HEK293T (cell line): ENCODE measurements around the gene UMODL1.
"Not testable (repeated sequence)": the region's sequence is repeated elsewhere in the genome, so short reads cannot be mapped to it uniquely, and the experiment has no call there.

Source experiments
- CTCF ChIA-PET: fragments of 350-600 bp; formaldehyde crosslinking; extraction: SDS; loops from one replicate; lab custom pipeline; 2021; ENCODE audit warnings: antibody characterized with exemption, inconsistent platforms; lab: Yijun Ruan, JAX
- POLR2A ChIA-PET: fragments of 350-600 bp; formaldehyde crosslinking; extraction: SDS; loops from one replicate; lab custom pipeline; 2020; ENCODE audit warnings: antibody characterized with exemption, inconsistent platforms; lab: Yijun Ruan, JAX
- DNase-seq: peaks from one replicate; pipeline ENCODE4 v3.0.0; 2012; ENCODE audit warnings: mixed read lengths; ENCODE audit errors: extremely low spot score
- ARNT ChIP-seq: fragments of 450-650 bp; IDR thresholded peaks from 2 replicates; pipeline ENCODE4 v1.6.1; 2017; ENCODE audit warnings: mild to moderate bottlenecking
- BHLHE40 ChIP-seq: fragments of 450-650 bp; IDR thresholded peaks from 2 replicates; pipeline ENCODE4 v1.6.1; 2016; ENCODE audit warnings: mild to moderate bottlenecking, moderate library complexity, borderline replicate concordance
- CTBP1 ChIP-seq: fragments of 450-650 bp; IDR thresholded peaks from 2 replicates; pipeline ENCODE4 v1.6.1; 2016; ENCODE audit warnings: borderline replicate concordance
- ELF4 ChIP-seq: fragments of 450-650 bp; IDR thresholded peaks from 2 replicates; pipeline ENCODE4 v1.6.1; 2017; ENCODE audit warnings: antibody characterized with exemption
- FOXA1 ChIP-seq: fragments of 450-650 bp; IDR thresholded peaks from 2 replicates; pipeline ENCODE4 v1.6.1; 2016; ENCODE audit warnings: mild to moderate bottlenecking
- FOXK2 ChIP-seq: fragments of 450-650 bp; IDR thresholded peaks from 2 replicates; pipeline ENCODE4 v1.6.1; 2016; ENCODE audit warnings: mild to moderate bottlenecking
- FOXM1 ChIP-seq: fragments of 450-650 bp; IDR thresholded peaks from 2 replicates; pipeline ENCODE4 v1.6.1; 2017; ENCODE audit warnings: mild to moderate bottlenecking, borderline replicate concordance
- HDGF ChIP-seq: fragments of 450-650 bp; IDR thresholded peaks from 2 replicates; pipeline ENCODE4 v1.6.1; 2017; ENCODE audit warnings: antibody characterized with exemption, borderline replicate concordance
- L3MBTL2 ChIP-seq: fragments of 450-650 bp; conservative IDR thresholded peaks from 2 replicates; pipeline ENCODE4 v1.6.1; 2016; ENCODE audit warnings: mild to moderate bottlenecking
- LEF1 ChIP-seq: fragments of 450-650 bp; IDR thresholded peaks from 2 replicates; pipeline ENCODE4 v1.6.1; 2017; ENCODE audit warnings: mild to moderate bottlenecking, borderline replicate concordance
- NFRKB ChIP-seq: fragments of 450-650 bp; IDR thresholded peaks from 2 replicates; pipeline ENCODE4 v1.6.1; 2016; ENCODE audit warnings: mild to moderate bottlenecking, moderate library complexity
- PKNOX1 ChIP-seq: fragments of 450-650 bp; IDR thresholded peaks from 2 replicates; pipeline ENCODE4 v1.6.1; 2016
- SP1 ChIP-seq: fragments of 450-650 bp; IDR thresholded peaks from 2 replicates; pipeline ENCODE4 v1.6.1; 2017
- SUZ12 ChIP-seq: fragments of 450-650 bp; IDR thresholded peaks from 2 replicates; pipeline ENCODE4 v1.6.1; 2016; ENCODE audit warnings: mild to moderate bottlenecking
- TARDBP ChIP-seq: fragments of 450-650 bp; IDR thresholded peaks from 2 replicates; pipeline ENCODE4 v1.6.1; 2016
- ZNF384 ChIP-seq: fragments of 450-650 bp; IDR thresholded peaks from 2 replicates; pipeline ENCODE4 v1.6.1; 2016

Gene UMODL1

GRCh38 chr21:42111470-42111743 is 40.3 kb downstream of the UMODL1 start:
- ChIA-PET POLR2A (no interaction called here), CTCF (interaction anchor here (0.6 kb wide), 1 partner anchor 32 kb away, joined by 5 read pairs; no protein-coding TSS in a partner anchor)
- no peak for DNase-seq
- no peak for TF ChIP-seq ELF4
- TF ChIP-seq TARDBP: no peak
- TF ChIP-seq FOXA1: no peak
- no peak for TF ChIP-seq SUZ12
- TF ChIP-seq NFRKB: no peak
- no peak for TF ChIP-seq PKNOX1
- no peak for TF ChIP-seq ZNF384
- no peak for TF ChIP-seq FOXK2
- TF ChIP-seq SP1: no peak

GRCh38 chr21:42111811-42112210 is 40.7 kb downstream of the UMODL1 start:
- TF ChIP-seq LEF1 (no peak), SUZ12 (no peak), ELF4 (no peak), CTBP1 (no peak), TARDBP (no peak)
- CTCF ChIA-PET: interaction anchor here (0.6 kb wide), 1 partner anchor 31 kb away, joined by 5 read pairs; no protein-coding TSS in a partner anchor
- POLR2A ChIA-PET: no interaction called here
- no peak for DNase-seq

- TF ChIP-seq TARDBP (no peak), ARNT (no peak), CTBP1 (no peak), FOXK2 (no peak), SP1 (no peak), ZNF384 (no peak), BHLHE40 (no peak)
- ChIA-PET CTCF (no interaction called here), POLR2A (no interaction called here)
- no peak for DNase-seq
These were observed 41.1 kb downstream of the UMODL1 start for GRCh38 chr21:42112238-42112637.

- DNase-seq: no peak
- ChIA-PET CTCF (interaction anchor here (0.6 kb wide), 1 partner anchor 1382 kb away, joined by 3 read pairs; no protein-coding TSS in a partner anchor), POLR2A (no interaction called here)
- TF ChIP-seq FOXM1 (no peak), FOXK2 (no peak), SUZ12 (no peak), SP1 (no peak), PKNOX1 (no peak), BHLHE40 (no peak), TARDBP (no peak), L3MBTL2 (no peak), FOXA1 (no peak), CTBP1 (no peak), HDGF (no peak), ARNT (no peak), LEF1 (no peak)
These were observed 41.7 kb downstream of the UMODL1 start for GRCh38 chr21:42112857-42113256.

GRCh38 chr21:42113926-42114409 is 42.9 kb downstream of the UMODL1 start:
- ChIA-PET CTCF (interaction anchor here (0.6 to 0.9 kb wide), 2 partner anchors 141 to 445 kb away, joined by 3 read pairs; no protein-coding TSS in a partner anchor), POLR2A (no interaction called here)
- no peak for DNase-seq
- TF ChIP-seq BHLHE40 (no peak), FOXK2 (no peak), PKNOX1 (no peak), SUZ12 (no peak), LEF1 (no peak), HDGF (no peak)

GRCh38 chr21:42114646-42115045 is 43.5 kb downstream of the UMODL1 start:
- ChIA-PET CTCF (interaction anchor here (0.9 kb wide), 1 partner anchor 142 kb away, joined by 3 read pairs; no protein-coding TSS in a partner anchor), POLR2A (no interaction called here)
- no peak for TF ChIP-seq BHLHE40
- no peak for TF ChIP-seq FOXM1
- no peak for TF ChIP-seq L3MBTL2
- no peak for TF ChIP-seq SUZ12
- TF ChIP-seq PKNOX1: no peak
- DNase-seq: no peak

GRCh38 chr21:42115136-42115683 is 44.1 kb downstream of the UMODL1 start:
- ChIA-PET CTCF (interaction anchor here (0.9 kb wide), 2 partner anchors 141 to 142 kb away, joined by 3 read pairs; no protein-coding TSS in a partner anchor), POLR2A (no interaction called here)
- TF ChIP-seq SUZ12: no peak
- no peak for TF ChIP-seq ELF4
- no peak for TF ChIP-seq NFRKB
- TF ChIP-seq L3MBTL2: no peak
- TF ChIP-seq CTBP1: no peak
- TF ChIP-seq FOXK2: no peak
- TF ChIP-seq FOXM1: no peak
- no peak for TF ChIP-seq HDGF
- TF ChIP-seq LEF1: no peak
- TF ChIP-seq ZNF384: no peak
- TF ChIP-seq ARNT: no peak
- no peak for TF ChIP-seq FOXA1
- no peak for TF ChIP-seq SP1
- no peak for TF ChIP-seq BHLHE40
- no peak for TF ChIP-seq PKNOX1
- no peak for TF ChIP-seq TARDBP
- no peak for DNase-seq

- CTCF ChIA-PET: interaction anchor here (1.4 to 3.2 kb wide), 4 partner anchors 9 to 300 kb away, joined by 4 to 24 read pairs (median 12); no protein-coding TSS in a partner anchor
- DNase-seq, POLR2A ChIA-PET: not testable (repeated sequence)
These were observed 45.4 kb downstream of the UMODL1 start for GRCh38 chr21:42116551-42116950.
